Transverse colon (tissue), 4 donors: ENCODE data around the gene ZBTB7C. TPM values are rescaled to one million over a fixed set of nuclear protein-coding genes. Genes with fewer than 3 reads are reported as not detected.

ENCODE experiments used
- DNase-seq: peaks from one replicate; pipeline ENCODE4 v3.0.0-alpha.2; 2019
- H3K27ac ChIP-seq, 4 donors: fragments of 200-600 bp; sonication (generic); 2 replicates each; pipeline ENCODE4 v1.5.1; 2016 to 2018; ENCODE audit warnings: inconsistent platforms in 4 of 4
- H3K27me3 ChIP-seq: fragments of 200-600 bp; sonication (generic); 2 replicates; pipeline ENCODE4 v1.5.1; 2017; ENCODE audit warnings: inconsistent platforms
- H3K36me3 ChIP-seq, 4 donors: fragments of 200-600 bp; sonication (generic); 2 replicates each; pipeline ENCODE4 v1.5.1; 2017 to 2019; ENCODE audit warnings: inconsistent platforms in 4 of 4
- H3K4me1 ChIP-seq, 4 donors: fragments of 200-600 bp; sonication (generic); 2 replicates each; pipeline ENCODE4 v1.5.1; 2017 to 2020; ENCODE audit warnings: inconsistent platforms in 4 of 4
- H3K4me3 ChIP-seq, 4 donors: fragments of 200-600 bp; sonication (generic); 1 replicate in 1 of 4; 2 replicates in 3 of 4; pipeline versions ENCODE4 v1.5.1 to v1.6.1; 2017 to 2019; ENCODE audit warnings: inconsistent platforms in 4 of 4
- H3K9me3 ChIP-seq, 2 donors: fragments of 200-600 bp; sonication (generic); 2 replicates each; pipeline ENCODE4 v1.5.1; 2017 to 2019; ENCODE audit warnings: inconsistent platforms in 2 of 2
- CTCF ChIP-seq, 5 experiments: fragments of 200-600 bp in 3 of 5; fragments of 450-650 bp in 2 of 5; sonication (generic) in 3 of 5; IDR thresholded peaks; 1 replicate in 2 of 5; 2 replicates in 3 of 5; pipeline ENCODE4 v1.5.1; 2016 to 2017; ENCODE audit warnings: antibody characterized with exemption in 5 of 5, inconsistent platforms in 3 of 5, mild to moderate bottlenecking in 2 of 5, moderate library complexity in 1 of 5
- EP300 ChIP-seq: sonication (generic); formaldehyde crosslinking; IDR thresholded peaks from one replicate; pipeline ENCODE4 v1.6.1; 2017; ENCODE audit warnings: antibody characterized with exemption, low read depth
- POLR2A ChIP-seq: fragments of 450-650 bp; IDR thresholded peaks from one replicate; pipeline ENCODE4 v1.6.1; 2016; ENCODE audit warnings: antibody characterized with exemption, mild to moderate bottlenecking, moderate library complexity
- POLR2AphosphoS5 ChIP-seq, 3 donors: sonication (generic); formaldehyde crosslinking; IDR thresholded peaks; one replicate each; pipeline ENCODE4 v1.6.1; 2016; ENCODE audit warnings: antibody characterized with exemption in 3 of 3
- WGBS, 2 donors: methylation state at CpG; one replicate each; pipeline ENCODE4 v1.1.5; 2018; ENCODE audit warnings: low coverage in 1 of 2; 5-methylcytosine and 5-hydroxymethylcytosine counted together
- in situ Hi-C, 4 donors: fragments of 200-750 bp; cut with MboI; loops; one replicate each; pipeline versions ENCODE4 v1.15.0 to v1.15.1; 2017; ENCODE audit warnings: low sequenced_read_pairs in 3 of 4, low pct_ligation_motif_present in 1 of 4, low pct_unique_long_range_greater_than_20kb in 1 of 4
- intact Hi-C: fragments of 100-400 bp; cut with DNase I; formaldehyde crosslinking; loops from one replicate; pipeline ENCODE4 v1.15.1; 2023; ENCODE audit warnings: low total_unique reads
- total RNA-seq, 4 donors: library from RNA; depleted of rRNA; stranded (reverse); fragments of >200 nt; gene quantifications; one replicate each; pipeline ENCODE4 v1.1.0, GENCODE V29; 2016

Gene ZBTB7C
- total RNA-seq, 4 donors from 2014 or later = 38.4 to 81.2 (median 47.5) TPM

DNA sequence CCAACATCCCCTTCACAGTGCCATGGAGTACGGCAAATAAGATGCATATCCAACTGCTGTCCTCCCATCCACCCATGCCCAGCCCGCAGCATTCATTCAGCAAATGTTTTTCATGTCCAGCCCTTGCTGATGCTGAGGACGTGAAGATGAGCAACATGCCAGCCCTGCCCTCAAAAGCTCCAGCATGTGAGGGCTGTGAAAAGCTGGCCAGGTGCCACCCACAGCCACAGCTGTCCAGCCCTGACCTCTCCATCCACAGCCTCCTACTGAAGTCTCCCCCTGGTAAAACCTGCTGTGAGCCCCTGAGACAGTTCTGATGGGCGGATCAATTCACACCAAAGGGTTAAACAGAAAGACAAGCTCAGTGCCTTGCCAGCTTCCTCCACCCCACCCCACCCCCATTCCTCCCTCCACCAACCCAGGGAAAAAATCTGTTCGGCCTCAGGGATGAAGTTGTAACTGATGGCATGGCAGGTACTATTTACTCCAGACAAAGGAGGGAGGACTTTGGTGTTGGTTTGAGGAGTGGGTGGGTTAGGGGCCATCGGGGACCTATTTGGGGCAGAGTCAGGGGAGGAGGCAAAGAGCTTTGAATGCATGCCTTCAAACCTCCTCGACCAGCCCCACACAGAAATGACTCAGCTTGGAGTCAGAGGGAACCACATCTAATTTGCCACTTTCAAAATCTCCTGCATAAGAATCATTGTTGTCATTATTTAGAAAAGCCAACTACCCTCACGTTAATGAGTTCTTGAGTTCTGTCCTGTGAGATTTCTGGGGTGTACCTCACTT lies 4.3 kb downstream of the ZBTB7C start:
- Histone ChIP-seq H3K4me3 (no peak overlapping the region), H3K36me3 (no peaks in the 10 kb centered on the region), H3K27me3 (peaks cover 51% of the 10 kb centered on the region), H3K4me1 (peaks cover 5 to 13% (median 11%) of the 10 kb centered on the region in 4 donors), H3K9me3 (no peaks in the 10 kb centered on the region), H3K27ac (no peak overlapping the region)
- in situ Hi-C loops (no loop called here), intact Hi-C loops (no loop called here)
- no peak for DNase-seq
- WGBS, 2 donors = 18 to 56% methylated on average over 1 to 8 of the region's 8 CpGs
- no peak for TF ChIP-seq EP300
- no peak for TF ChIP-seq POLR2A
- TF ChIP-seq CTCF (IDR thresholded peaks at IDR 0.05) = no peak
- TF ChIP-seq POLR2AphosphoS5 (IDR thresholded peaks at IDR 0.05) = no peak

DNA sequence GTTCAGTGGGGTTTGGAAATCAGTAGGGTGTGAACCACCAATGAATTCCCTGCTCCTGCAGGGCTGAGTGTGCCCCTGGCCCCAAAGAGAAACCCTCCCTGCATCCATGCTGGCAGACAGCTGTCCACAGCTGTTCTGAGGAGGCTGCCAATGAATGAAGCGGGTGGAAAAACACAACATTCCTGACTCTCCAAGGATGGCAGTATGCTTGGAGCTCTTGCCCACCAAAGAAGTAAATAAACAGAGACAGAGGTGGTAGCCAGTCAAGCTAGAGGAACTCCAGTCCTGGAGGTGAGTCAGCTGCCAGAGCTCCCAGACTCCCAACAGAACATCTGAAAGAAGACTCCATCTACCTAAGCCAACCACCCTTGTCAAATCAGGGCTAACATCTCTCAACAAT lies 6.2 kb downstream of the ZBTB7C start:
- intact Hi-C loops (no loop called here), in situ Hi-C loops (no loop called here)
- no peak for TF ChIP-seq EP300
- TF ChIP-seq CTCF (IDR thresholded peaks at IDR 0.05) = no peak
- TF ChIP-seq POLR2A = no peak
- Histone ChIP-seq H3K9me3 (no peaks in the 10 kb centered on the region), H3K36me3 (no peaks in the 10 kb centered on the region), H3K4me1 (peaks cover 0 to 2% (median under 1%) of the 10 kb centered on the region in 4 donors), H3K27ac (no peak overlapping the region), H3K27me3 (peaks cover 50% of the 10 kb centered on the region), H3K4me3 (no peak overlapping the region)
- 80% methylated on average over 1 of the region's 1 CpG; no CpG with 5 or more reads in 1 of the 2 donors for WGBS, 2 donors
- no peak for DNase-seq

GRCh38 chr18:48399303-48400075 lies 9.7 kb downstream of the ZBTB7C start:
- H3K27ac ChIP-seq = no peak overlapping the region
- intact Hi-C loops (no loop called here), in situ Hi-C loops (no loop called here)
- H3K27me3 ChIP-seq = peaks cover 20% of the 10 kb centered on the region
- no peaks in the 10 kb centered on the region for H3K36me3 ChIP-seq
- H3K4me3 ChIP-seq = no peak overlapping the region
- H3K9me3 ChIP-seq = no peaks in the 10 kb centered on the region
- H3K4me1 ChIP-seq = no peaks in the 10 kb centered on the region
- TF ChIP-seq POLR2A = no peak
- TF ChIP-seq CTCF (IDR thresholded peaks at IDR 0.05) = no peak
- TF ChIP-seq POLR2AphosphoS5 (IDR thresholded peaks at IDR 0.05) = no peak
- no peak for TF ChIP-seq EP300
- DNase-seq = no peak
- 74 to 80% methylated on average over 8 to 9 of the region's 9 CpGs for WGBS, 2 donors

GRCh38 chr18:48398074-48398473 lies 11.1 kb downstream of the ZBTB7C start:
- H3K4me3 ChIP-seq = no peak overlapping the region
- no peaks in the 10 kb centered on the region for H3K9me3 ChIP-seq
- intact Hi-C loops (no loop called here), in situ Hi-C loops (no loop called here)
- no peaks in the 10 kb centered on the region for H3K36me3 ChIP-seq
- 61% methylated on average over 4 of the region's 4 CpGs; no CpG with 5 or more reads in 1 of the 2 donors for WGBS, 2 donors
- H3K27me3 ChIP-seq = peaks cover 13% of the 10 kb centered on the region
- no peak overlapping the region for H3K27ac ChIP-seq
- TF ChIP-seq CTCF (IDR thresholded peaks at IDR 0.05) (no peak), EP300 (no peak), POLR2A (no peak), POLR2AphosphoS5 (IDR thresholded peaks at IDR 0.05) (no peak)
- no peaks in the 10 kb centered on the region for H3K4me1 ChIP-seq
- DNase-seq = no peak
